Femur (tissue), 1 donor: ENCODE data around the gene CCNJL.
"Not testable (repeated sequence)": the region's sequence is repeated elsewhere in the genome, so short reads cannot be mapped to it uniquely, and the experiment has no call there.

Experiments used
- DNase-seq: peaks from one replicate; pipeline ENCODE4 v3.0.0-alpha.2; 2017

The CCNJL gene

GRCh38 chr5:160260006-160260775, 52.2 kb downstream of the CCNJL start:
- no peak for DNase-seq

GRCh38 chr5:160259341-160259740, 53.0 kb downstream of the CCNJL start:
- no peak for DNase-seq

- no peak for DNase-seq
Measured at GRCh38 chr5:160254706-160255105, 57.7 kb downstream of the CCNJL start.

GRCh38 chr5:160253441-160253840, 58.9 kb downstream of the CCNJL start:
- DNase-seq = no peak

- DNase-seq = no peak
Measured at GRCh38 chr5:160252916-160253315, 59.4 kb downstream of the CCNJL start.

GRCh38 chr5:160251406-160252155, 60.8 kb downstream of the CCNJL start:
- no peak for DNase-seq

GRCh38 chr5:160250826-160251225, 61.5 kb downstream of the CCNJL start:
- no peak for DNase-seq

GRCh38 chr5:160250226-160250625, 62.1 kb downstream of the CCNJL start:
- no peak for DNase-seq

GRCh38 chr5:160249570-160249969, 62.8 kb downstream of the CCNJL start:
- not testable (repeated sequence) for DNase-seq

- DNase-seq = no peak
Measured at GRCh38 chr5:160245506-160246086, 66.8 kb downstream of the CCNJL start.

- no peak for DNase-seq
Measured at GRCh38 chr5:160242145-160242544, 70.2 kb downstream of the CCNJL start.

- no peak for DNase-seq
Measured at GRCh38 chr5:160240350-160240749, 72.0 kb downstream of the CCNJL start.

GRCh38 chr5:160237571-160238093, 74.7 kb downstream of the CCNJL start:
- no peak for DNase-seq

GRCh38 chr5:160235731-160236130, 76.6 kb downstream of the CCNJL start:
- no peak for DNase-seq

- no peak for DNase-seq
Measured at GRCh38 chr5:160233215-160233614, 79.1 kb downstream of the CCNJL start.

GRCh38 chr5:160231783-160232342, 80.5 kb downstream of the CCNJL start:
- no peak for DNase-seq

GRCh38 chr5:160230686-160231527, 81.5 kb downstream of the CCNJL start:
- no peak for DNase-seq

GRCh38 chr5:160229190-160229742, 83.1 kb downstream of the CCNJL start, which contains the start of gene FABP6:
FABP6 (plus strand) TSS chr5:160229506; CDS start chr5:160229558, 52 bp downstream.
- DNase-seq = no peak

- no peak for DNase-seq
Measured at GRCh38 chr5:160227012-160227411, 85.4 kb downstream of the CCNJL start.

- DNase-seq = no peak
Measured at GRCh38 chr5:160221082-160221481, 91.3 kb downstream of the CCNJL start.

GRCh38 chr5:160219356-160219755, 93.0 kb downstream of the CCNJL start:
- no peak for DNase-seq

- no peak for DNase-seq
Measured at GRCh38 chr5:160213537-160213936, 98.8 kb downstream of the CCNJL start.
